ENCODE measurements around the gene CEP57L1. TPM values are rescaled to one million over a fixed set of nuclear protein-coding genes. Genes with fewer than 3 reads are reported as not detected.
"Not testable (repeated sequence)": the region's sequence is repeated elsewhere in the genome, so short reads cannot be mapped to it uniquely, and the experiment has no call there.

Gene CEP57L1
- total RNA-seq, 1 experiment from 2014 or later, result 77.3 TPM

GRCh38 chr6:109172101-109172746 is 76.9 kb downstream of the CEP57L1 start:
- no peak for DNase-seq (ENCODE audit: low read depth)

DNA sequence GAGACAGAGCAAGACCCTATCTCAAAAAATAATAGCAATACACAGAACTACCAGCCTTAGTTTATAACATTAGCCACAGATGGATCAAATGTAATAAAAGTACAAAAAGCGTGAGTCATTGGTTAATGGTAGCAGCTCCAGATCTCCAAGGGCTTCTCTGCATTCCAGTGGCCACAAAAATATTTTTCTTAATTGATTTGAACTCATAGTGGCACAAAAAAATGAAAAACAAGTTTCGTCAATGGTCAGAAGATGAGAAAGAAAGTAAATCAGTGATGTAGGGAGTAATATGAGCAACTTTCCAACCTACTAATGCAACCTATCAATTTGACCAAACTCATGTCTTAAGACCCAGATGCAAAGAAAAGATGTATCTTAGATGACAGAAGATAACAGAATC is 79.6 kb downstream of the CEP57L1 start:
- DNase-seq (ENCODE audit: low read depth), result peak; percentile 34

DNA sequence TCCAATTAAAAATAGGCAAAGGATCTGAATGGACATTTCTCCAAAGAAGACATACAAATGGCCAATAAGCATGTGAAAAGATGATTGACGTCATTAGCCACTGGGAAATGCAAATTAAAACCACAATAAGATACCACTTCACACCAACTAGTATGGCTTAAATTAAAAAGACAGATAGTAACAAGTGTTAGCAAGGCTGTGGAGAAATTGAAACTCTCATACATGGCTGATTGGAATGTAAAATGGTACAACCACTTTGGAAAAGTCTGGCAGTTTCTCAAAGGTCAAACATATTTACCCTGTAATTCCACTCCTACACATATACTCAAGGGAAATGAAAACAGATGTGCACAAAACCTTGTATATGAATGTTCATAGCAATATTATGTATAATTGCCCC is 83.6 kb downstream of the CEP57L1 start:
- DNase-seq (ENCODE audit: low read depth), result no peak

GRCh38 chr6:109179507-109179906 is 84.2 kb downstream of the CEP57L1 start:
- no peak for DNase-seq (ENCODE audit: low read depth)

- no peak for DNase-seq (ENCODE audit: low read depth)
These were observed 87.3 kb downstream of the CEP57L1 start for GRCh38 chr6:109182578-109182977.

- DNase-seq (ENCODE audit: low read depth), result no peak
These were observed 87.9 kb downstream of the CEP57L1 start for GRCh38 chr6:109183109-109183650.

DNA sequence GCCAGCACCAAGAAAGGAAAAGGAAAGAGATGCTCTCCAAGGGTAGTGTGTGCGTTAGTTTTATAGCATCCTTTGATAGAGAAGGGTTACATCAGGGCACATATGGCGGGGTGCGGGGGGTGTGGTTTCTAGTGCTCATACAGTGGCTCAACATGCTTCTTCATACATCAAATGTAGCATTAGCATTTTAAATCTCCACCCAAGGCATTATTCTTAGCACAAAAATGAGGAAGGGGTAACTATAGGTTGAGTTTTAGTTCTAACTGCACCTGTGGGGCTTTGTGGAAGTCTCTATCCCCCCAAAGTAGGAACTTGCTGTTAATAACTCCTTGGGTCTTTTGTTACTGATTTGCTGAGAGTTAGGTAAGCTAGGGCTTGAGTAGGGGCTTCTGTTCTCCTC is 89.3 kb downstream of the CEP57L1 start:
- DNase-seq (ENCODE audit: low read depth), result no peak

- no peak for DNase-seq (ENCODE audit: low read depth)
These were observed 90.7 kb downstream of the CEP57L1 start for GRCh38 chr6:109186012-109186411.

GRCh38 chr6:109187399-109188114 is 92.2 kb downstream of the CEP57L1 start:
- peak; percentile 21 for DNase-seq (ENCODE audit: low read depth)

GRCh38 chr6:109188115-109188411 is 92.8 kb downstream of the CEP57L1 start:
- no peak for DNase-seq (ENCODE audit: low read depth)

DNA sequence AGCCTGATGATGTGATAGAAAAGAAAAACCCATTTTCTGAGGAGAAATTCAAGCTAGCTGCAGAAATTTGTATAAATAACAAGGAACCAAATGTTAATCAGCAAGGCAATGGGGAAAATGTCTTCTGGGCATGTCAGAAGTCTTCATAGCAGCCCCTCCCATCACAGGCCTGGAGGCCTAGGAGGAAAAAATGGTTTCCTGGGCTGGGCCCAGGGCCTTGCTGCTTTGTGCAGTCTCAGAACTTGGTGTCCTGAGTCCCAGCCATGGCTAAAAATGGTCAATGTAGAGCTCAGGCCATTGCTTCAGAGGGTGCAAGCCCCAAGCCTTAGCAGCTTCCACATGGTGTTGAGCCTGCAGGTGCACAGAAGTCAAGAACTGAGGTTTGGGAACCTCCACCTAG is 96.1 kb downstream of the CEP57L1 start:
- DNase-seq (ENCODE audit: low read depth), result not testable (repeated sequence)

- no peak for DNase-seq (ENCODE audit: low read depth)
These were observed 97.6 kb downstream of the CEP57L1 start for GRCh38 chr6:109192865-109193264.

DNA sequence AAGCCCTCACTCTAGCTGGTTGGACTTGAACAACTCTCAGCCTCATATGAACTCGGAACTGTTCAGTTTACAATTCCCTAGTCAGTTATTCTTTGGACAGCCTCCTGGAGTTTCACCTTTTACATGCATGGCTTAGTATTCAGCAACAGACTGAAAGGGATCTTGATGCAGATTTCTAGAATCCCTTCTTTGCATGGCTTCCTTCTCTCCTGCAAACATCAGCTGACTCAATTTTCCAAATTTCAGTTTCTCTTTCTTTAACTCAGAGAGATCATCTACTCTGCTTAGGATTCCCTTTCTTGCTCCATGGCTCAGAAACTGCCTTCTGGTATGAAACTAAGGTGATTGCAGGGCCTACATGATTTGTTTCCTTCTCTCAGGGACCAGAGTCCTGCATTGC is 99.6 kb downstream of the CEP57L1 start:
- no peak for DNase-seq (ENCODE audit: low read depth)

DNA sequence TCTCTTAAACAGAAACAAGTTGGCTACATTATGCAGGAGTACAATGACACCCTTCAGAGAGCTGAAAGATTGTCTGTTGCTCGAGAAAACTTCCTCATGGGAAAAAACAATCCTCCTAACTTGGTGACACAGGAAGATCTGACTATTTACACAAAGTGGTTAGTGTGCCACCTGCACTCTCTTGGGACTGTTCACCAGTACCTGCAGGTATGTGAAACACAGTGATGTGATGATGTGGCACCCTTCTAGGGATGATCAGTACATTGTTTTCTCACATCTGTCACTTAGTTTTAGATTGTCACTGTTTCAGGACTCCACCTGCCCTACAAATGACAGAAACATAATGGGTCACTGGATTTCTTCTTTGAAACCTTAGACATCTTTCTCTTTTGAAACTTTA is 101.8 kb downstream of the CEP57L1 start:
- DNase-seq (ENCODE audit: low read depth), result no peak

GRCh38 chr6:109202409-109203264 is 107.3 kb downstream of the CEP57L1 start:
- no peak for DNase-seq (ENCODE audit: low read depth)

- DNase-seq (ENCODE audit: low read depth), result no peak
These were observed 109.2 kb downstream of the CEP57L1 start for GRCh38 chr6:109204511-109204910.

DNA sequence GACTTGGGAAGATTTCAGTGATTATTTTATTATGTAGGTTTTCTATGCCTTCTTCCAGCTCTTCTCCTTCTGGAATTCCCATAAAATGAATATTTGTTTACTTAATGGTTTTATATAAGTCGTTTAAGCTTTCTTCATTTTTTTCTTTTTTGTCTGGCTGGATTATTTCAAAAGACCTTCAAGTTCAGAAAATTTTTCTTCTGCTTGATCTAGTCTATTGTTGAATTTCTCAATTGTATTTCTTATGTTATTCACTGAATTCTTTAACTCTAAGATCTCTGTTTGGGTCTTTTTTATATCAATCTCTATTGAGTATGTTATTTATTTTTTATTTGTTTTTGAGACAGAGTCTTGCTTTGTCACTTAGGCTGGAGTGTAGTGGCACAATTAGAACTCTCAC is 117.4 kb downstream of the CEP57L1 start:
- DNase-seq (ENCODE audit: low read depth), result no peak

Other genes with a start within 250 kb of the CEP57L1 start
- gene ARMC2, start 247.1 kb upstream of the CEP57L1 start, total RNA-seq (2014; rRNA removed; shearing (Covaris generic)), result 0.78 and 1.2 TPM in 2 replicates
- gene SESN1, start 661 bp upstream of the CEP57L1 start, total RNA-seq (2014; rRNA removed; shearing (Covaris generic)), result 9.1 and 9.9 TPM in 2 replicates

All from RPMI7951 (cell line).